CD4-positive, alpha-beta T cell treated with Interleukin-12 subunit alpha and Interleukin-12 subunit beta, for 1 hour (primary cell): ENCODE data around the gene GPC6.

Source experiments
- DNase-seq: peaks from one replicate; pipeline ENCODE4 v3.0.0-alpha.2; 2020

Gene GPC6

GRCh38 chr13:93794197-93794885, 567.7 kb downstream of the GPC6 start:
- no peak for DNase-seq

- DNase-seq: no peak
Observed at GRCh38 chr13:93797463-93797862, 570.9 kb downstream of the GPC6 start.

GRCh38 chr13:93800342-93800741, 573.7 kb downstream of the GPC6 start:
- DNase-seq: no peak

GRCh38 chr13:93805736-93806135, 579.1 kb downstream of the GPC6 start:
- no peak for DNase-seq

GRCh38 chr13:93806861-93807260, 580.3 kb downstream of the GPC6 start:
- DNase-seq: no peak

GRCh38 chr13:93810264-93810663, 583.7 kb downstream of the GPC6 start:
- no peak for DNase-seq

- no peak for DNase-seq
Observed at GRCh38 chr13:93811071-93811737, 584.6 kb downstream of the GPC6 start.

GRCh38 chr13:93811738-93812112, 585.1 kb downstream of the GPC6 start:
- DNase-seq: no peak

- no peak for DNase-seq
Observed at GRCh38 chr13:93814658-93815057, 588.1 kb downstream of the GPC6 start.

GRCh38 chr13:93818345-93818744, 591.7 kb downstream of the GPC6 start:
- DNase-seq: no peak

- no peak for DNase-seq
Observed at GRCh38 chr13:93819331-93819890, 592.8 kb downstream of the GPC6 start.

GRCh38 chr13:93824286-93824685, 597.7 kb downstream of the GPC6 start:
- DNase-seq: no peak

GRCh38 chr13:93834051-93834450, 607.4 kb downstream of the GPC6 start:
- DNase-seq: no peak

- no peak for DNase-seq
Observed at GRCh38 chr13:93843082-93843481, 616.5 kb downstream of the GPC6 start.

- DNase-seq: no peak
Observed at GRCh38 chr13:93847162-93847561, 620.6 kb downstream of the GPC6 start.

- no peak for DNase-seq
Observed at GRCh38 chr13:93848247-93848646, 621.6 kb downstream of the GPC6 start.

GRCh38 chr13:93851236-93851635, 624.6 kb downstream of the GPC6 start:
- no peak for DNase-seq

GRCh38 chr13:93853912-93854311, 627.3 kb downstream of the GPC6 start:
- no peak for DNase-seq

- no peak for DNase-seq
Observed at GRCh38 chr13:93857126-93857525, 630.5 kb downstream of the GPC6 start.

- no peak for DNase-seq
Observed at GRCh38 chr13:93859716-93860115, 633.1 kb downstream of the GPC6 start.

- DNase-seq: no peak
Observed at GRCh38 chr13:93861818-93862217, 635.2 kb downstream of the GPC6 start.

GRCh38 chr13:93862259-93862658, 635.7 kb downstream of the GPC6 start:
- no peak for DNase-seq

- no peak for DNase-seq
Observed at GRCh38 chr13:93865235-93865634, 638.6 kb downstream of the GPC6 start.

GRCh38 chr13:93867481-93867880, 640.9 kb downstream of the GPC6 start:
- DNase-seq: no peak

- no peak for DNase-seq
Observed at GRCh38 chr13:93872376-93872775, 645.8 kb downstream of the GPC6 start.
